ENCODE data around the gene GIMAP1. TPM values are rescaled to one million over a fixed set of nuclear protein-coding genes. Genes with fewer than 3 reads are reported as not detected.
A peak's percentile ranks its signal among the peaks of the same experiment; 100 is the strongest.
"Not testable (repeated sequence)": the region's sequence is repeated elsewhere in the genome, so short reads cannot be mapped to it uniquely, and the experiment has no call there.

GIMAP1 gene
- total RNA-seq, 6 donors from 2014 or later, result 8.4 to 13.5 (median 12.1) TPM

DNA sequence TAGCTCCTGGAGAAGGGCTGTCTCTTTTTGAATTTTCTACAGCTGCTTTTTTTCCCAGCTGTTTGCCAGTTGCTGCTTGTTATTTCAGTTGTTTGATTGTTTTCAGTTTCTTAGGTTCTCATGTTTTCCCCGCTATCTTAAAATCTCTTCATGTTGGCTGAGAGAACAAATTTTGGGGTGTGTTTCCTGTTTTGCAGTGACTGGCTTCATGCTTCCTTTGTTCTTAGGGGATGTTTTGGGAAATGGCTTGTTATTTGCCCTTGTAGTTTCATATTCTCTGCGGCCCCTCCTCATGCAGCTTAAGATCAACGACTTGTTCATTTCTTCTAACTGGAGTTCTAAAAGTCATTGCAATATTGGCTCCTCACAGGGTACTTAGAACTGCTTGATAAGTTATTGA is 39.6 kb upstream of the GIMAP1 start:
- DNase-seq, H3K27me3 ChIP-seq, H3K36me3 ChIP-seq, H3K9me3 ChIP-seq: not testable (repeated sequence)
- TF ChIP-seq EP300 (IDR thresholded peaks at IDR 0.05) (peak in 2 of 4 donors; percentile 30 to 42), POLR2AphosphoS5 (IDR thresholded peaks at IDR 0.05) (peak; percentile 26 to 41)
- peaks cover 8 to 24% (median 16%) of the 10 kb centered on the region in 4 donors for H3K4me1 ChIP-seq
- peak in 1 of 2 donors; percentile 46 for ATAC-seq (ENCODE audit: low FRiP score in 2 of 2)
- H3K4me3 ChIP-seq, result peak overlapping the region in 1 of 4 donors; percentile 10
- peak overlapping the region in 3 of 4 donors; percentile 53 to 85 (median 73) for H3K27ac ChIP-seq
- WGBS, 2 donors, result 14 to 26% methylated on average over 3 of the region's 3 CpGs

DNA sequence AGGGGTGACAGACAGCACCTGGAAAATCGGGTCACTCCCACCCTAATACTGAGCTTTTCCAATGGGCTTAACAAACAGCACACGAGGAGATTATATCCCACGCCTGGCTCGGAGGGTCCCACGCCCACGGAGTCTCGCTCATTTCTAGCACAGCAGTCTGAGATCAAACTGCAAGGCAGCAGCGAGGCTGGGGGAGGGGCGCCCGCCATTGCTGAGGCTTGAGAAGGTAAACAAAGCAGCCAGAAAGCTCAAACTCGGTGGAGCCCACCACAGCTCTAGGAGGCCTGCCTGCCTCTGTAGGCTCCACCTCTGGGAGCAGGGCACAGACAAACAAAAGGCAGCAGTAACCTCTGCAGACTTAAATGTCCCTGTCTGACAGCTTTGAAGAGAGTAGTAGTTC is 37.8 kb upstream of the GIMAP1 start:
- WGBS, 2 donors, result 85 to 91% methylated on average over 8 to 11 of the region's 11 CpGs
- not testable (repeated sequence) for H3K36me3 ChIP-seq; H3K9me3 ChIP-seq; ATAC-seq (ENCODE audit: low FRiP score in 2 of 2); H3K4me3 ChIP-seq; H3K27me3 ChIP-seq
- peak in 1 of 2 donors; percentile 48 for DNase-seq
- Histone ChIP-seq H3K27ac (peak overlapping the region in 3 of 4 donors; percentile 30 to 75 (median 66)), H3K4me1 (peaks cover 8 to 24% (median 16%) of the 10 kb centered on the region in 4 donors)

DNA sequence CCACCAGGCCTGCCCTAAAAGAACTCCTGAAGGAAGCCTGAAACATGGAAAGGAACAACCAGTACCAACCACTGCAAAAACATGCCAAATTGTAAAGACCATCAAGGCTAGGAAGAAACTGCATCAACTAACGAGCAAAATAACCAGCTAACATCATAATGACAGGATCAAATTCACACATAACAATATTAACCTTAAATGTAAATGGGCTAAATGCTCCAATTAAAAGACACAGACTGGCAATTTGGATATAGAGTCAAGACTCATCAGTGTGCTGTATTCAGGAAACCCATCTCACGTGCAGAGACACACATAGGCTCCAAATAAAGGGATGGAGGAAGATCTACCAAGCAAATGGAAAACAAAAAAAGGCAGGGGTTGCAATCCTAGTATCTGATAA is 36.0 kb upstream of the GIMAP1 start:
- 68 to 77% methylated on average over 2 of the region's 2 CpGs for WGBS, 2 donors
- Histone ChIP-seq H3K27ac (peak overlapping the region in 1 of 4 donors; percentile 37), H3K4me1 (peaks cover 11 to 31% (median 17%) of the 10 kb centered on the region in 4 donors)
- DNase-seq; H3K4me3 ChIP-seq; H3K36me3 ChIP-seq; ATAC-seq (ENCODE audit: low FRiP score in 2 of 2); H3K27me3 ChIP-seq; H3K9me3 ChIP-seq: not testable (repeated sequence)

DNA sequence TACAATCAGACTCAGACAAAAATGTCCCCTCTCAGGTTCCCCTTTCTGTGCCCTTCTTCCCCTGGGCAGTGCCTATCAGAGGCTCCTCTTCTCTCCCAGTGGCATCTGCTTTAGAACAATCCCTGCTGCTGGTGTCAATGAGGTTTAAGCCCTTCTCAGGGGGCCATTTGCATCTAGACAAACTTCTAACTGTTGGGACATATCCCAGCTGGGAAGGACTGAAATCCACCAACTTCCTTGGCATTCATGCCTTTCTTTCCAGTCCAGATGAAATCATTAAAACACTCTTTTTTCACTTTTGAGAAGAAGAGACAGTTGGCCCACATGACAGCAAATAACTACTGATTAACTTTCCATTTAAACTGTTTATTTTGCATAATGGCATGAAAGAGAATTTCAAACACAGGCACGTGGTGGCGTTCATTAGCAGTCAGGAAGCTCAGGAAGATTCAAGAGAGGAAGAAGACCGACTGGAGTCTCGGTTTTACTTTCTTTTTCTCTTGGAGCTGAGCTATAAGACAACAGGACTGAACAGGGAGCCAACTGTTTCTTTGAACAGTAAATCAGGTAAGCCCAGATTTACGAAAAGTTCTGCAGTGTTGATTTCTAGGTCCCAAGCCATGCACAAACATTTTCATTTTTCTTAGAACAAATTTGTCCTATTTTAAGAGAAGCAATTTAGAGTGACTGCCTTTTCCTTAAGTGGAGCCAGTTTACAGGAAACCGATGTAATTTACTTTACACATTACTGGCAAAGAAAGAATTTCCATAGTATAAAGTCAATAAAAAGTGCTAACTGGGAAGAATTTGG is 31.0 kb upstream of the GIMAP1 start, which contains the start of gene GIMAP2:
Gene GIMAP2 (plus strand): TSS at position 488 of the 811 bp plus-strand sequence. CDS start 1,354 bp downstream, outside the sequence.
- WGBS, 2 donors, result 1 to 5% methylated on average over 6 of the region's 6 CpGs
- peak in 1 of 2 donors; percentile 29 for DNase-seq
- Histone ChIP-seq H3K36me3 (peaks cover 0 to 12% (median 2%) of the 10 kb centered on the region in 4 donors), H3K9me3 (no peaks in the 10 kb centered on the region), H3K27ac (peak within 1 kb of the TSS; percentile 85 to 92 (median 88)), H3K4me1 (peaks cover 20 to 24% (median 23%) of the 10 kb centered on the region in 4 donors), H3K27me3 (no peaks in the 10 kb centered on the region), H3K4me3 (peak within 1 kb of the TSS; percentile 36 to 61 (median 52))
- TF ChIP-seq POLR2A (IDR thresholded peaks at IDR 0.05), result no peak
- TF ChIP-seq POLR2AphosphoS5 (IDR thresholded peaks at IDR 0.05), result peak in 1 of 2 donors; percentile 10
- ATAC-seq (ENCODE audit: low FRiP score in 2 of 2), result peak; percentile 62 to 90

DNA sequence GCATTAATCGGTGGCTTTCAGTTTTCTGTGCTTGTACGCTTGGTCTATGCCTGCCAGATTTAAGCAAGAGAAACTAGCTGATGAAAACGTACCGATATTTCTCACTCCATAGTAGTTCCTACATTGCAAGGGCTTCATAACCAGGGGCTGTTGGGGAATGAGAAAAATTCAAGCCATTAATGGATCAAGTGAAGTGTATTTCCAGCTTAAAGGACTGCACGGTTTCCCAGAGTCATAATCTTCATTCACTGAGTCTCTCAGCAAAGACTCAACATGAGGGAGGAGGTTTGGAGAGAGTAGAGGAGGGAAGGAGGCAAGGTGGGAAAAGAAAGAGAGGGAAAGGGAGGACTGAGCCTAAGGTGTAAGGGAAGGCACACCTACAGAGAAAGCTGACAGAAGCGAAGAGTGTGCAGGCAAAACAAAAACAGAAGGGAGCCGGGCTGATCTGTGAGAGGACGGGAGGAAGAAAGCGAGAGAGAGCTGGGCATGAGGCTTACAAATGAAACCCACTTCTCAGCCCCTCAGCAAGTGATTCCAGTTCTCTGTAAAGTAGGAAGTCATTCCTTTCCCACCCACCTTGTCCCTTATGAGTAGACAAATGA is 30.3 kb upstream of the GIMAP1 start:
- Histone ChIP-seq H3K4me3 (peak overlapping the region; percentile 36 to 61 (median 52)), H3K36me3 (peaks cover 0 to 19% (median 4%) of the 10 kb centered on the region in 4 donors), H3K27me3 (no peaks in the 10 kb centered on the region), H3K4me1 (peaks cover 20 to 24% (median 23%) of the 10 kb centered on the region in 4 donors), H3K9me3 (no peaks in the 10 kb centered on the region), H3K27ac (peak overlapping the region; percentile 85 to 92 (median 88))
- DNase-seq (no peak), ATAC-seq (ENCODE audit: low FRiP score in 2 of 2) (peak; percentile 49 to 69)
- TF ChIP-seq, protein P1, sequence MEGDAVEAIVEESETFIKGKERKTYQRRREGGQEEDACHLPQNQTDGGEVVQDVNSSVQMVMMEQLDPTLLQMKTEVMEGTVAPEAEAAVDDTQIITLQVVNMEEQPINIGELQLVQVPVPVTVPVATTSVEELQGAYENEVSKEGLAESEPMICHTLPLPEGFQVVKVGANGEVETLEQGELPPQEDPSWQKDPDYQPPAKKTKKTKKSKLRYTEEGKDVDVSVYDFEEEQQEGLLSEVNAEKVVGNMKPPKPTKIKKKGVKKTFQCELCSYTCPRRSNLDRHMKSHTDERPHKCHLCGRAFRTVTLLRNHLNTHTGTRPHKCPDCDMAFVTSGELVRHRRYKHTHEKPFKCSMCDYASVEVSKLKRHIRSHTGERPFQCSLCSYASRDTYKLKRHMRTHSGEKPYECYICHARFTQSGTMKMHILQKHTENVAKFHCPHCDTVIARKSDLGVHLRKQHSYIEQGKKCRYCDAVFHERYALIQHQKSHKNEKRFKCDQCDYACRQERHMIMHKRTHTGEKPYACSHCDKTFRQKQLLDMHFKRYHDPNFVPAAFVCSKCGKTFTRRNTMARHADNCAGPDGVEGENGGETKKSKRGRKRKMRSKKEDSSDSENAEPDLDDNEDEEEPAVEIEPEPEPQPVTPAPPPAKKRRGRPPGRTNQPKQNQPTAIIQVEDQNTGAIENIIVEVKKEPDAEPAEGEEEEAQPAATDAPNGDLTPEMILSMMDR (IDR thresholded peaks at IDR 0.05), result no peak
- TF ChIP-seq POLR2AphosphoS5 (IDR thresholded peaks at IDR 0.05) (no peak), EP300 (IDR thresholded peaks at IDR 0.05) (no peak), POLR2A (IDR thresholded peaks at IDR 0.05) (no peak)
- WGBS, 2 donors, result 21 to 24% methylated on average over 8 of the region's 9 CpGs

DNA sequence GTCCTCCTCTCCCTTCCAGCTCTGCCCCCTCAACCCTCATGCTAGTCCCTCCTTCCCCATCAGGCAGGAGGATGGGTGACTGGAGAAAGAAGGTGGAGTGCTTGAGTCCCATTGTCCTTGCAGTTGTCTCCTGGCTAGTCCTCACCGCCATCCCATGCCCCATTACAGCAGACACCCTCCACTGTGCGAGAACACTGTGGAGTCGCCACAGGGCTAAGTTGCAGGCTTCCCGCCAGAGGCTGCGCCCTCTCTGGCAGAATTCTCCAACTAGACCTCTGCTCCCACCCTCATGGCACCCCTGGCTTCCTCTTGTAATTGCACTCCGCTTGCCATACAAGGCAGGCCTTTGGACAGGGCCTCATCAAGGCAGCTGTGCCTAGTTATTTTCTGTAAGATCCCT is 27.8 kb upstream of the GIMAP1 start:
- WGBS, 2 donors, result 98 to 100% methylated on average over 6 of the region's 6 CpGs
- DNase-seq (no peak), ATAC-seq (ENCODE audit: low FRiP score in 2 of 2) (no peak)
- peak overlapping the region in 2 of 4 donors; percentile 54 to 85 for H3K27ac ChIP-seq
- H3K27me3 ChIP-seq, result no peaks in the 10 kb centered on the region
- H3K4me1 ChIP-seq, result peaks cover 20 to 24% (median 23%) of the 10 kb centered on the region in 4 donors
- no peaks in the 10 kb centered on the region for H3K9me3 ChIP-seq
- TF ChIP-seq POLR2A (IDR thresholded peaks at IDR 0.05) (no peak), EP300 (IDR thresholded peaks at IDR 0.05) (no peak), POLR2AphosphoS5 (IDR thresholded peaks at IDR 0.05) (no peak)
- TF ChIP-seq, protein P1 (IDR thresholded peaks at IDR 0.05), result no peak
- peaks cover 0 to 35% (median 6%) of the 10 kb centered on the region in 4 donors for H3K36me3 ChIP-seq
- no peak overlapping the region for H3K4me3 ChIP-seq

Measured in upper lobe of left lung (tissue), 6 donors.